ENCODE measurements around the gene CYP1B1.
A peak's percentile ranks its signal among the peaks of the same experiment; 100 is the strongest.

CYP1B1 gene

GRCh38 chr2:38074764-38075506 is 1.0 kb downstream of the CYP1B1 start:
- no peak for DNase-seq

DNA sequence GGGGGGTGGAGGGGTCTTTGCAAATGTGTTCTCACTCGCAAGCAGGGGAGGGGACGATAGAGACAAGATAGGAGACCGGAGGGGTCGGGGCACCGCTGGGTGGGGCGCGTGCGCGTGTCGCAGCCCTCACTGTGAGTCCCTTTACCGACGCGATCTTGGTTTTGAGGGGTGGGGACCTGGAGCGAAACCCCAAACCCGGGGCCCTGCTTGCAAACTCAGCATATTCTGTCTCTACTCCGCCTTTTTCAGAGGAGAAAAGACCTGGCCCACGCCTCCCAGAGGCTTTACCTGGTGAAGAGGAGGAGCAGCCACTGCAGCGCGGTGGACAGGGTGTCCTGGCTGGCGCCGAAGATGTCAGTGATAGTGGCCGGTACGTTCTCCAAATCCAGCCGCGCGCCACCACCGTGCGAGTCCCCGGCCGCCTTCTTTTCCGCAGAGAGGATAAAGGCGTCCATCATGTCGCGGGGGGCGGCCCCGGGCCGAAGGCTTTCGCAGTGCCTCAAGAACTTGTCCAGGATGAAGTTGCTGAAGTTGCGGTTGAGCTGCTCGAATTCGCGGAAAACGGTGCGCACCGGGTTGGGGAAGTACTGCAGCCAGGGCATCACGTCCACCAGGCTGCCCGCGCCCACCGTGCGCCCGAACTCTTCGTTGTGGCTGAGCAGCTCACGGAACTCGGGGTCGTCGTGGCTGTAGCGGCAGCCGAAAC is 1.7 kb downstream of the CYP1B1 start:
- DNase-seq, result no peak

- no peak for DNase-seq
These were observed 2.5 kb downstream of the CYP1B1 start for GRCh38 chr2:38073211-38074057.

GRCh38 chr2:38070438-38070837 is 5.5 kb downstream of the CYP1B1 start:
- DNase-seq, result no peak

GRCh38 chr2:38068234-38068633 is 7.7 kb downstream of the CYP1B1 start:
- no peak for DNase-seq

DNA sequence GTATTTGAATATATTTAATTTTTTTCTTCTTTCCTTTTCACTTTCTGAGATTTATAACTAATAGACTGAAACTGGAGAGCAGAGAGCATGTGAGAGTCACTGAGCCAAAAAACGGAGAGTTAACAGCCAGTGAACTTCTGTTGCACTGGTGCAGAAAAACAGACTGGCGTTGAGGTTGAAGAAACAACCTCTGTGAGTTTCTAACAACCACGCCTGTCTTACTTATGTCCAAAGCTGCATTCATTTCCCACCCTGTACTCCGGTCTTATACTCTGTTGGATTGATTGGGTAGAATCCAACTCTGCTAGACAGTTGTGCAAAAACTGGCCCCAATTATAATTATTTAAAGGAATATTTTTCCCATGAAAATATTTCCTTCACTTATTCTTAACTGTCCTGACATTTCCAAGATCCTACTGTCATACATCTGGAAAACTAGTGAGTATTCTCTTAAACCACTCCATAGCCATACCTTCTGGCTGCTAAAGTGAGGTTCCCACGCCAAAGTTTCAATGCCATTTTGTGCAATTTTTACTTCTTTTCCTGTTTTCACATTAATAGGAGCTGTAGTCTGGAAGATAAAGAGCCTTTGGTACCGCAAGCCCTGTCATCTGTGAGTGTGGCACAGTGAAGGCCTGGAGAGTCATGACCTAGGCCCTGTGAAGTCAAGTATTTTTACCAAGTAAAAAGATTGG is 9.4 kb downstream of the CYP1B1 start:
- no peak for DNase-seq

DNA sequence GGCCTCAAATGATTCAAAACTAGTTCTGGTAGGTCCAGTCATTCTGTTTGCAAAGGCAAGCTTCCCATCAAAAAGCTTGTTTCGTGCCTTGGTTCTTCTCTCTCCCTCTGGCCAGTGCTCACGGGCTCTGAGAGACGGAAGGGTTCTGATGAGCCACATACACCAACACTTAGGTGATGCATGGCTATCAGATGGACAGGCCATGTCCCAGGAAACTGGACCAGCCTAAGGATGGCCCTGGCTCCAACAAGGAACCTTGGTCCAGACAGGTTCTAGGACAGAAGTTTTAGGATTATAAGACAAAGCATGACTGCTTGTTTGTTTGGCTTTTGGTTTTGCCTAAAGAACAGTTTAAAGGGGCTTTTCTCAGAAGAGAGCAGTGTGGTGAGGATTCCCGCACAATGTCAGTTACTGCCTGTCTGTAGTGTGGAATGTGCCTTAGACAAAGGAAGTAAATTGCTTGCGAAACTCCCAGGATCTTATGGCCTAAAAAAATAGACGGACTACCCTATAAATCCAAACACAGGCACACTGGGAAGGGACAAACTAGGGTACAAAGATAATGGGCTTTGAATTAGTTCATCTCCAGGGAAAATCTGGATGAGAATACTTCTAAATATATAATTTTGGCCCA is 10.3 kb downstream of the CYP1B1 start:
- no peak for DNase-seq

DNA sequence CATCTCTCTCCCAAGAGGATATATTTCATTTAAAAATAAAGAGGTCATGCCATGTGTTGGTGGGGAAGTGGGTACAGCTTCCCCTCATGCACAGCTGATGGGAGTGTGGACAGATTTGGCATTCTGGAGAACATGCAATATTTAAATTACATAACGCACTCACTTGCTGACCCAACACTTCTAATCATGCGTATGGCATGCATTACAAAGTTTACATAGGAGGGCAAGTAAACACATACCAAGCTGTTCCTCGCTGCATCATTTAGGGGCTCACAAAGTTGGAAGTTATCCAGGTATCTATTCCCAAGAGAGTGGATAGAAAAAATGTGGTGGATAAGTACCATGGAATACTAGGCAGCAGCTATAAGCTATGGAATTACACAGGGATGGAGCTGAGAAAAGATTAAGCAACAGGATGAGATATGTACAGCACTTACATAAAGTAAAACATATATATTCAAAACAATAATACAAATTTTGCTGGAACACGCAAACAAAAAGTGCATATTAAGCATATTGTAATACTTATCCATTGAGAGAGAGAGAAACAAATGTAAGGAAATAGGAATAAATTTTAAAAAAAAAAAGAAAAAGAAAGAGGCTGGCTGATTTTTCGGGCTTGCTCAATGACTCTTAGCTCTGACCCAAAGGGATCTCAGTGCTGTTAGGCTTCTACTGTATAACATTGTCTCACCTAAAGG is 11.0 kb downstream of the CYP1B1 start:
- DNase-seq, result no peak

DNA sequence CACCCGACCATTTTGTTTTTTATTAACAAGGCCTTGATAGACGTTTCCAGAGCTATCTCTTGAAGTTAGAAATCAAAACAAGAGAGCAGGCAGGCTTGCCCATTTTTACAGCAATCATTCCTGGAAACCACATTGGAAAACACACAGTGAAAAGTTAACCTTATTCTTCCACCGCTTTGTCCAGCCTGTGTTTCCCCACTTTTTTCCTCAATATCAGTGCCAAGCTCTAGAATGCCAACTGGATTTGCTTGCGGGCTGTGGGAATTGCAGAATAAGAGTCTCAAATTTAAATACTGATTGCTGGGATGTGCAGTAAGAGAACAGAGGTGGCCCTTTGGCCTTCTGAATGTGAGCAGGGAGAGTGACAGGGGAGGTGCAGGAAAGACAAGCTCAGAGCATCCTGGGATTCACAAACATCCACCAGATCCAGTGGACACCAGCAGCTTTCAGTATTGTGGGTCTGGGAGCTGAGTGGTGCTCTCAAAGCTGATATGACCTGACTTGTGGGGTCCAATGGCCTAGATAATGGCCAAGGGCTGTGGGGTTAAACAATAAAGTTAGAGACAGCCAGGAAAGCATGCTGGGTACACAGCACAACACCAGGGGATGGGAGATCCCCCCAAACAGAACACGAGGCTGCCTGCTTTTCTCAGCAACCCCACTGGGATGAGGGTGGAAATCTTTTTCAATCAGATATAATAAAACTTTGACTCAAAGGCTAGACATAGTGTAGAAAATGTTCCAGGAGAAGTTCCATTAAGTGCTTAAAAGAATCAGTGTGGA is 15.5 kb downstream of the CYP1B1 start:
- no peak for DNase-seq

GRCh38 chr2:38057651-38058410 is 18.1 kb downstream of the CYP1B1 start:
- DNase-seq, result no peak

- DNase-seq, result no peak
These were observed 19.7 kb downstream of the CYP1B1 start for GRCh38 chr2:38056216-38056615.

DNA sequence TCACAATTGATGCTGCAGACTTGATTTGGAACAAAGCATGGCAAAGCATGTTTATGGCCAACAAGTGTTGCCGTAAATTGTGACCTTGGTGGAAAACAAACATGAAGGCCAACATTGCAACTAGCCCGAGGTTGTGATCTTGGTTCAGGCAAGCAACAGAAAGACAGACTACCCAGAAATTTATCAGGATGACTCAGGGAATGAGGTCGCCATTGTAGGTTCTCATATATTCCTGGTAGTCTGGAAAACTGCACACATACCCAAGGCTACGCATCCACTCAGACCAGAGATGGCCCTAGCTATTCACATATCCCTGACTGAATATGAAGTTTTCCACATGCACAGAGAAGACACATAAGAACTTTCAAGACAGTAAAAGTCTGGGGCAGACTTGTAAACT is 30.1 kb downstream of the CYP1B1 start:
- no peak for DNase-seq

DNA sequence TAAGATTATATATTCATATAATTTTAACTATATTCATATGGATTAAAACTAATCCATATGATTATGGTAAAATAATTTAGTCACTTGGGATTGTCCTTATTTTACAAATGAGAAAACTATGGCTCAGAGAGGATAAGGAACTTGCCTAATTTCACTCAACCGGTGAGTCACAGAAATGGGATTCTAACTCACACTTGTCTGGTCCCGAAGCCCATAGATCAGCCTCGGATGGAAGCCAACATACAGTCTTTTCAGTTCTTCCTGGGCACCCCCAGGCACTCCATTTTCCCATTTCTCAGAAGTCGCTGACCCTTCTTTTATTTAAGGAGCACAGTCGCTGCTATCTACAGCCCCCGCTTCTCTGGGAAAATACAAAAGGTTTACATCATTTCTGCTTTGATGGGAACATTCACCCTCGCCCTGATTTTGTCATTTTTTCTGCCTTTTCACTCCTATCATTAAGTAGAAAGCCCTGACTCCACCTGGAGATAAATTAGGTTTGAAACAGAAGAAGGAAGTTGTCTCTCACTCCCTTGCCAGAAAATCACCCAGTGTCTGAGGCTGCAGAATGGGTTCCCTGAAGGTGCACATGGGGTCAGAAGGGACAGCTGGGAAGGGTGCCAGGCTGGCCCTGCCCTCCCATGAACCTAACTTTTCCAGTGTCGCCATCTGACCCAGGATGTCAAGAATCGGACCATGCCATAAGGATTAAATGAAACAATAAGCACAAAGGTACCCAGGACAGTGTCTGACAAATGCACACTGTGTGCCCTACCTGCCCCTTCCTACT is 36.6 kb downstream of the CYP1B1 start:
- no peak for DNase-seq

- no peak for DNase-seq
These were observed 37.3 kb downstream of the CYP1B1 start for GRCh38 chr2:38038682-38039081.

DNA sequence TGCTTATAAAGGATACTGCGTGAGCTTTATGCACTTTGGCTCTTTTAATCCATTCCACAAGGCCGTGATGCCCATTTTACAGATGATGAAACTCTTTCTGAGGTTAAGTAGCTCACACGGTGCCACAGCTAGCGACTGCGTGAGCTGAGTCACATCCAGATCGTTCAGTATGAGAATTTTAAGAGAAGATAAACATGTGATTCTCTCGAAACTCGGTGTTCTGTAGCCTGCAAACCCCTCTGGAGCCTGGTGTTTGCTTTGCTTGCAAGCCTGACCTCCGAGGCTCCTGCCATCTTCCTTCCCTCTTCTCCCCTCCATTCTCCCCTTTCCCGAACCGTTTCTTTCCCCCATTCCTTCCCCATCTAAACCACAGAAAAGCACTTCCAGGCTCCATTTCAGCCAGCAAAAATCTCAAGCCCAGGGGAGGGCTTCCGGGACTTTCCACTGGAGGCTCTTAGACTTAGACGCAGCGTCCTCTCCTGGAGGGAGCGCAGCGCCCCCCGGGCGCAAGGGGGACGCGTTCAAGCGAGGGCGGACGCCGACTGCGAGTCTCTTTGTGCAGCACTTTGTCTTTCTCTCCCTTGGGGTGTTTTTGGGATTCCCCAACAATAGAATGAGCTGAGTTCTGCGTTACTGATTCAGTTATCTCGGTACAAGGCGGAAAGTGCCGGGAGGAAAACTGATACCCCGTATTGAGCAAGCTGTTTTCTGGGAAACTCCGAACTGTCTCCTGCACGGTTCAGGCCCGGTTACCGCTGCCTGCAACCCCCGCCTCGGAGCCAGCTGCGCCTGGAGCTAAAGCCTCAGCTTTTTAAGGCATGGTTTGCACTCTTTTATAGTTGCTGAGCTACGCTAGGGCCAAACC is 38.0 kb downstream of the CYP1B1 start:
- DNase-seq, result peak; percentile 7

GRCh38 chr2:38037325-38037724 is 38.6 kb downstream of the CYP1B1 start:
- DNase-seq, result no peak

- no peak for DNase-seq
These were observed 40.0 kb downstream of the CYP1B1 start for GRCh38 chr2:38035968-38036367.

DNA sequence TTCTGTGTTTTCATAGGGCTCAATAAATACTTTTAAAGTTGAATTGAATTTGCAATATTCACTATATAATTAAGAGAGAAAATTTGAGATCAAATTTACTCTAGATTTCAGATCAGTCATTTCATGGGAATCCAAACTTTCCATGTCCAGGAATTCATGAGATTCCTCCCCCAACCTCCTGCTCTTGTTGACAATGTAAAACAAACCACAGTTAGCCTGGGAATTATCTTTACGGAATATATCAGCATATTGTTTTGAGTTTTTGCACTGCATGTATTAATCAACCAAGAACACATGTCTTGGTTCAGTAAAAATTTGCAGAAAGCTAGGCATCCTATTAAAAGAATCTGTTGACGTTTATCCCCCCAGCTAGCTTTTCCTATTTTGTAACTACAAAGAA is 42.3 kb downstream of the CYP1B1 start:
- DNase-seq, result no peak

Measured in NCI-H1105 (cell line).